Astrocyte (in vitro differentiated cells and primary cell): Measurements from ENCODE around the gene ANXA2. TPM values are rescaled to one million over a fixed set of nuclear protein-coding genes. Genes with fewer than 3 reads are reported as not detected.

Source experiments
- DNase-seq: peaks from one replicate; pipeline ENCODE4 v3.0.0-alpha.2; 2010; ENCODE audit warnings: low read depth
- FAIRE-seq: peaks from 2 replicates; lab custom pipeline; 2011; peaks lifted over from hg19 to GRCh38; lab: Jason Lieb, UNC
- H2AFZ ChIP-seq: 2 replicates; pipeline ENCODE4 v1.6.0; 2012; ENCODE audit warnings: low read depth, low read length, inconsistent platforms
- H3K27ac ChIP-seq: 2 replicates; pipeline ENCODE4 v1.5.1; 2011; ENCODE audit warnings: low read depth, low read length, inconsistent platforms
- H3K27me3 ChIP-seq: 2 replicates; pipeline ENCODE4 v1.6.0; 2011; ENCODE audit warnings: low read length, inconsistent platforms; ENCODE audit not compliant: insufficient read depth
- H3K36me3 ChIP-seq: 2 replicates; pipeline ENCODE4 v1.5.1; 2011; ENCODE audit warnings: low read length, inconsistent platforms; ENCODE audit not compliant: insufficient read depth
- H3K4me1 ChIP-seq: 2 replicates; pipeline ENCODE4 v1.5.1; 2011; ENCODE audit warnings: low read length, inconsistent platforms; ENCODE audit not compliant: insufficient read depth
- H3K4me2 ChIP-seq: 2 replicates; pipeline ENCODE4 v1.6.0; 2012; ENCODE audit warnings: low read length, inconsistent platforms
- H3K4me3 ChIP-seq: 2 replicates; pipeline ENCODE4 v1.5.1; 2011; ENCODE audit warnings: low read depth, mild to moderate bottlenecking, low read length, inconsistent platforms; ENCODE audit not compliant: insufficient read depth
- H3K79me2 ChIP-seq: 2 replicates; pipeline ENCODE4 v1.6.0; 2012; ENCODE audit warnings: mild to moderate bottlenecking, low read length, inconsistent platforms; ENCODE audit not compliant: insufficient read depth
- H3K9ac ChIP-seq: 2 replicates; pipeline ENCODE4 v1.6.0; 2012; ENCODE audit warnings: mild to moderate bottlenecking, low read length, inconsistent platforms
- H3K9me3 ChIP-seq: 2 replicates; pipeline ENCODE4 v1.5.1; 2012; ENCODE audit warnings: low read depth, mild to moderate bottlenecking, low read length, inconsistent platforms; ENCODE audit not compliant: insufficient read depth
- H4K20me1 ChIP-seq: 2 replicates; pipeline ENCODE4 v1.6.0; 2012; ENCODE audit warnings: low read length, inconsistent platforms; ENCODE audit not compliant: insufficient read depth
- H3K27ac Mint-ChIP-seq: one replicate; pipeline ENCODE4 v1.8.0; 2021; ENCODE audit warnings: mild to moderate bottlenecking, mixed read lengths; ENCODE audit not compliant: unreplicated experiment
- H3K27me3 Mint-ChIP-seq: one replicate; pipeline ENCODE4 v1.8.0; 2021; ENCODE audit warnings: low read depth, mixed read lengths; ENCODE audit not compliant: unreplicated experiment
- H3K36me3 Mint-ChIP-seq: one replicate; pipeline ENCODE4 v1.8.0; 2021; ENCODE audit warnings: low read depth, mixed read lengths; ENCODE audit not compliant: unreplicated experiment
- H3K4me1 Mint-ChIP-seq: one replicate; pipeline ENCODE4 v1.8.0; 2021; ENCODE audit warnings: low read depth, mixed read lengths; ENCODE audit not compliant: unreplicated experiment
- H3K4me3 Mint-ChIP-seq: one replicate; pipeline ENCODE4 v1.8.0; 2021; ENCODE audit warnings: mild to moderate bottlenecking, moderate library complexity, mixed read lengths; ENCODE audit not compliant: unreplicated experiment
- H3K9me3 Mint-ChIP-seq: one replicate; pipeline ENCODE4 v1.8.0; 2021; ENCODE audit warnings: mild to moderate bottlenecking, mixed read lengths; ENCODE audit not compliant: unreplicated experiment
- EZH2 ChIP-seq: IDR thresholded peaks from 2 replicates; pipeline ENCODE4 v1.6.1; 2012; ENCODE audit warnings: mild to moderate bottlenecking, low read length, inconsistent platforms; ENCODE audit not compliant: insufficient read depth
- total RNA-seq: library from RNA; stranded (reverse); gene quantifications from 2 replicates; pipeline ENCODE4 v1.2.1, GENCODE V29; 2021
- TF ChIP-seq, protein P1 (sequence below): IDR thresholded peaks from 2 replicates; pipeline ENCODE4 v1.5.1; 2011; ENCODE audit warnings: low read depth, mild to moderate bottlenecking, inconsistent platforms, low read length, moderate library complexity; ENCODE audit not compliant: insufficient read depth

ANXA2 gene
- total RNA-seq, 1 donor from 2014 or later = 2,599 TPM

DNA sequence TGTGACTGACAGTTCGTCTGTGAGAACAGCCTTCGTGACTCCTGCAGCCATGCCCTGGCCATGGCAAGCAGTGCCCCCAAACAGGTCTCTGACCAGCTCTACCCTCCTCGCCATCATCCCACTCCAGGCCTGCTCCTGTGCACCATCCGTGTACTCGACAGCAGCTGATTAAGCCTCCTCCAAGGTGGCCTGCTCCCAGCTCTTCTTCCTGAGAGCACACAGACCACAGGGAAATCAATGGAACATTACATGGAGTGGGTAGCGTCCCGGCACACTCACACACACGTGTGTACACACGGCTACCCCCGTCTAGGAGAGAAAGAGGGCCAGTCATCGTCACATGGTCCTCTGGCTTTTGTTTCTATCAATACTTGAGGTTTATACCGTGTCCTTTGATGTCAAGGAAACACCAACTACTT, 21.1 kb downstream of the ANXA2 start:
- TF ChIP-seq, protein P1, sequence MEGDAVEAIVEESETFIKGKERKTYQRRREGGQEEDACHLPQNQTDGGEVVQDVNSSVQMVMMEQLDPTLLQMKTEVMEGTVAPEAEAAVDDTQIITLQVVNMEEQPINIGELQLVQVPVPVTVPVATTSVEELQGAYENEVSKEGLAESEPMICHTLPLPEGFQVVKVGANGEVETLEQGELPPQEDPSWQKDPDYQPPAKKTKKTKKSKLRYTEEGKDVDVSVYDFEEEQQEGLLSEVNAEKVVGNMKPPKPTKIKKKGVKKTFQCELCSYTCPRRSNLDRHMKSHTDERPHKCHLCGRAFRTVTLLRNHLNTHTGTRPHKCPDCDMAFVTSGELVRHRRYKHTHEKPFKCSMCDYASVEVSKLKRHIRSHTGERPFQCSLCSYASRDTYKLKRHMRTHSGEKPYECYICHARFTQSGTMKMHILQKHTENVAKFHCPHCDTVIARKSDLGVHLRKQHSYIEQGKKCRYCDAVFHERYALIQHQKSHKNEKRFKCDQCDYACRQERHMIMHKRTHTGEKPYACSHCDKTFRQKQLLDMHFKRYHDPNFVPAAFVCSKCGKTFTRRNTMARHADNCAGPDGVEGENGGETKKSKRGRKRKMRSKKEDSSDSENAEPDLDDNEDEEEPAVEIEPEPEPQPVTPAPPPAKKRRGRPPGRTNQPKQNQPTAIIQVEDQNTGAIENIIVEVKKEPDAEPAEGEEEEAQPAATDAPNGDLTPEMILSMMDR = no peak
- no peak for TF ChIP-seq EZH2
- no peak overlapping the region for H2AFZ ChIP-seq
- H3K4me3 Mint-ChIP-seq = peak overlapping the region; percentile 54
- no peaks in the 10 kb centered on the region for H3K9me3 ChIP-seq
- H3K27ac ChIP-seq = peak overlapping the region; percentile 99
- H3K27me3 Mint-ChIP-seq = no peaks in the 10 kb centered on the region
- H3K4me2 ChIP-seq = peak overlapping the region; percentile 26
- DNase-seq = peak; percentile 62
- H3K4me1 ChIP-seq = peaks cover 91% of the 10 kb centered on the region
- H3K9ac ChIP-seq = peak overlapping the region; percentile 87
- H4K20me1 ChIP-seq = peaks cover 40% of the 10 kb centered on the region
- H3K27me3 ChIP-seq = no peaks in the 10 kb centered on the region
- no peak overlapping the region for H3K4me3 ChIP-seq
- no peak for FAIRE-seq
- no peaks in the 10 kb centered on the region for H3K9me3 Mint-ChIP-seq
- peaks cover 82% of the 10 kb centered on the region for H3K4me1 Mint-ChIP-seq
- H3K36me3 ChIP-seq = peaks cover 60% of the 10 kb centered on the region
- peaks cover 49% of the 10 kb centered on the region for H3K36me3 Mint-ChIP-seq
- H3K27ac Mint-ChIP-seq = peak overlapping the region; percentile 100
- peaks cover 72% of the 10 kb centered on the region for H3K79me2 ChIP-seq

DNA sequence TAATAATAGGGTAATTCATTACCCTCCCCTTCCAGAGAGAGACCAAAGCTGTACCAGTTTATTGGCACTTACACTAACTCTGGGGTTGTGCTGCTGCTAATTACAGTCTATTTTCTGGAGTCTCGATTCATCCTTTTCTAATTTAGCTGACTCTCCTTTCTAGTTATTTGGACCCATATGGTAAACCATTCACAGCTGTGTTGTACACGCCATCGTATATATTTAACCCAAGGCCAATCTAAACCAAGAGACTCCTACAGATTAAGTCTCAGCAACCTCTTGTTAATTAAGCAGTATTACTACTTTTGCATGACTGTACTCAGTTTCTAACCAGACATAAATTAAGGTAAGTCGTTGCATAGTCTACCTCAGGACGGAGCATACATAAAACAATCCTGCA, 22.5 kb downstream of the ANXA2 start:
- TF ChIP-seq, protein P1 = no peak
- TF ChIP-seq EZH2 = no peak
- no peaks in the 10 kb centered on the region for H3K27me3 ChIP-seq
- H3K27ac ChIP-seq = peak overlapping the region; percentile 99
- peak overlapping the region; percentile 43 for H3K4me3 Mint-ChIP-seq
- FAIRE-seq (no peak), DNase-seq (no peak)
- peaks cover 32% of the 10 kb centered on the region for H4K20me1 ChIP-seq
- H3K27me3 Mint-ChIP-seq = no peaks in the 10 kb centered on the region
- peak overlapping the region; percentile 87 for H3K9ac ChIP-seq
- no peaks in the 10 kb centered on the region for H3K9me3 Mint-ChIP-seq
- H3K9me3 ChIP-seq = no peaks in the 10 kb centered on the region
- H3K36me3 ChIP-seq = peaks cover 56% of the 10 kb centered on the region
- no peak overlapping the region for H2AFZ ChIP-seq
- H3K4me3 ChIP-seq = no peak overlapping the region
- H3K4me1 ChIP-seq = peaks cover 90% of the 10 kb centered on the region
- H3K36me3 Mint-ChIP-seq = peaks cover 51% of the 10 kb centered on the region
- H3K4me1 Mint-ChIP-seq = peaks cover 86% of the 10 kb centered on the region
- peaks cover 70% of the 10 kb centered on the region for H3K79me2 ChIP-seq
- peak overlapping the region; percentile 100 for H3K27ac Mint-ChIP-seq
- peak overlapping the region; percentile 58 for H3K4me2 ChIP-seq

DNA sequence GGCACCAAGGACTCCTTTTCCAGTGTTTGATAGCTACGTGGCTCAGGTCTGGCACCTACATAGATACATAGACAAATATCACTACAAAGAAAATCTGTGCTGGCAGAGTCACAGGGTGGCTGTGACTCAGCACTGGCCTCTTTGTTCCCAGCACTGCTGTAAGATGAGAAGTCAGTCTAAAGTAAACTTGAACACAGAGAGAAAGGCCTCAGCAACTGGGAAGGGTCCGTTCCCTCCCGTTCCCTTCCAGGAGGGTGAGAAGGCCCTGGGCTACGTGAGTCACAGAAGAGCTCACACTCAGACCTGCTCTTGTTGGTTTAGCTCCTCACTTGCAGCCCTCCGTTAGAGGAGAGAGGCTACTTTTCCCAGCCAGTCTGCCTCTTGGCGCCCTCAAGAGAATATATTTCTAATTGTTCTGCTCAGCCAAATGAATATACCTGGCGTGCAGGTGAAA, 23.1 kb downstream of the ANXA2 start:
- peaks cover 71% of the 10 kb centered on the region for H3K79me2 ChIP-seq

More for the DNA sequence above, 23.1 kb downstream of the ANXA2 start:
- H4K20me1 ChIP-seq = peaks cover 32% of the 10 kb centered on the region
- TF ChIP-seq EZH2 = no peak
- TF ChIP-seq, protein P1 = no peak
- H3K27me3 ChIP-seq = no peaks in the 10 kb centered on the region
- H3K36me3 ChIP-seq = peaks cover 63% of the 10 kb centered on the region
- Mint-ChIP-seq H3K4me3 (peak overlapping the region; percentile 43), H3K27me3 (no peaks in the 10 kb centered on the region), H3K27ac (peak overlapping the region; percentile 100), H3K36me3 (peaks cover 48% of the 10 kb centered on the region), H3K9me3 (no peaks in the 10 kb centered on the region), H3K4me1 (peaks cover 86% of the 10 kb centered on the region)
- H3K4me2 ChIP-seq = peak overlapping the region; percentile 58
- H3K9me3 ChIP-seq = no peaks in the 10 kb centered on the region
- H3K9ac ChIP-seq = peak overlapping the region; percentile 87
- no peak for FAIRE-seq
- H3K27ac ChIP-seq = peak overlapping the region; percentile 99
- no peak overlapping the region for H3K4me3 ChIP-seq
- H3K4me1 ChIP-seq = peaks cover 90% of the 10 kb centered on the region
- H2AFZ ChIP-seq = no peak overlapping the region
- DNase-seq = peak; percentile 99
